RWPE1 (cell line): ENCODE results near the gene SLC8A2.
A peak's percentile ranks its signal among the peaks of the same experiment; 100 is the strongest.

Source experiments
- CTCF ChIA-PET: fragments of 350-600 bp; sonication (Branson Sonifier 250); formaldehyde crosslinking; extraction: SDS; loops from one replicate; lab custom pipeline; 2021; lab: Yijun Ruan, JAX
- POLR2A ChIA-PET: fragments of 400-600 bp; formaldehyde crosslinking; extraction: SDS; loops from one replicate; lab custom pipeline; 2020; ENCODE audit warnings: antibody characterized with exemption; ENCODE audit not compliant: low non-redundant PET; lab: Yijun Ruan, JAX
- DNase-seq: peaks from one replicate; pipeline ENCODE4 v3.0.0; 2012; ENCODE audit warnings: low spot score
- H3K27ac ChIP-seq: fragments of 450-650 bp; 2 replicates; pipeline ENCODE4 v1.5.1; 2017
- CTCF ChIP-seq: fragments of 450-650 bp; conservative IDR thresholded peaks from 2 replicates; pipeline ENCODE4 v1.5.1; 2017; ENCODE audit warnings: low read depth, mild to moderate bottlenecking

Gene SLC8A2

GRCh38 chr19:47430041-47430802 is 41.5 kb downstream of the SLC8A2 start:
- H3K27ac ChIP-seq = no peak overlapping the region
- TF ChIP-seq CTCF = peak; percentile 24; the same call in 1 of the 2 replicates
- ChIA-PET POLR2A (no interaction called here), CTCF (interaction anchor here (0.6 kb wide), 2 partner anchors 133 to 278 kb away, joined by 3 read pairs; no protein-coding TSS in a partner anchor)
- DNase-seq = no peak

GRCh38 chr19:47429140-47429793 is 42.4 kb downstream of the SLC8A2 start:
- H3K27ac ChIP-seq = no peak overlapping the region
- TF ChIP-seq CTCF = no peak
- no peak for DNase-seq
- ChIA-PET CTCF (interaction anchor here (0.6 kb wide), 4 partner anchors 133 to 451 kb away, joined by 3 to 7 read pairs (median 3); no protein-coding TSS in a partner anchor), POLR2A (no interaction called here)

GRCh38 chr19:47428177-47428894 is 43.4 kb downstream of the SLC8A2 start:
- DNase-seq = peak; percentile 96
- H3K27ac ChIP-seq = peak overlapping the region; percentile 70
- ChIA-PET POLR2A (interaction anchor here (0.6 kb wide), 1 partner anchor 18 kb away, joined by 3 read pairs; no protein-coding TSS in a partner anchor), CTCF (interaction anchor here (0.6 to 1.5 kb wide), 5 partner anchors 8 to 387 kb away, joined by 3 to 7 read pairs (median 4); no protein-coding TSS in a partner anchor)
- no peak for TF ChIP-seq CTCF

- CTCF ChIA-PET = interaction anchor here (0.5 to 1.5 kb wide), 4 partner anchors 9 to 280 kb away, joined by 3 to 6 read pairs (median 4); no protein-coding TSS in a partner anchor
- peak overlapping the region; percentile 70 for H3K27ac ChIP-seq
- POLR2A ChIA-PET = interaction anchor here (0.6 kb wide), 1 partner anchor 19 kb away, joined by 3 read pairs; no protein-coding TSS in a partner anchor
Measured at GRCh38 chr19:47427241-47428176, 44.2 kb downstream of the SLC8A2 start.

More at GRCh38 chr19:47427241-47428176, 44.2 kb downstream of the SLC8A2 start:
- peak; percentile 75 for DNase-seq
- peak; percentile 86 for TF ChIP-seq CTCF
